ENCODE results near the gene TIRAP.
"Not testable (repeated sequence)": the region's sequence is repeated elsewhere in the genome, so short reads cannot be mapped to it uniquely, and the experiment has no call there.

The TIRAP gene

GRCh38 chr11:126290887-126291286, 8.0 kb downstream of the TIRAP start:
- no peak for DNase-seq

- DNase-seq = no peak
These were observed 10.8 kb downstream of the TIRAP start for GRCh38 chr11:126293726-126294125.

- no peak for DNase-seq
These were observed 14.1 kb downstream of the TIRAP start for GRCh38 chr11:126297004-126297403.

GRCh38 chr11:126303623-126304456, 20.9 kb downstream of the TIRAP start, which contains the start of gene DCPS:
TSS of gene DCPS (plus strand) at chr11:126304060. CDS start at chr11:126304081, 21 bp downstream.
- peak; percentile 91 for DNase-seq

GRCh38 chr11:126304457-126305075, 21.7 kb downstream of the TIRAP start:
- no peak for DNase-seq

GRCh38 chr11:126305699-126306098, 22.8 kb downstream of the TIRAP start:
- no peak for DNase-seq

GRCh38 chr11:126307706-126308105, 24.8 kb downstream of the TIRAP start:
- DNase-seq = no peak

GRCh38 chr11:126308271-126308671, 25.4 kb downstream of the TIRAP start:
- DNase-seq = no peak

- not testable (repeated sequence) for DNase-seq
These were observed 25.9 kb downstream of the TIRAP start for GRCh38 chr11:126308771-126309170.

- no peak for DNase-seq
These were observed 27.5 kb downstream of the TIRAP start for GRCh38 chr11:126310200-126310991.

- DNase-seq = no peak
These were observed 28.1 kb downstream of the TIRAP start for GRCh38 chr11:126310992-126311310.

GRCh38 chr11:126311401-126312291, 28.8 kb downstream of the TIRAP start:
- no peak for DNase-seq

GRCh38 chr11:126312961-126313360, 30.1 kb downstream of the TIRAP start:
- DNase-seq = no peak

- DNase-seq = no peak
These were observed 30.9 kb downstream of the TIRAP start for GRCh38 chr11:126313826-126314225.

- DNase-seq = no peak
These were observed 34.5 kb downstream of the TIRAP start for GRCh38 chr11:126317432-126317755.

- no peak for DNase-seq
These were observed 35.1 kb downstream of the TIRAP start for GRCh38 chr11:126317756-126318573.

- DNase-seq = no peak
These were observed 35.9 kb downstream of the TIRAP start for GRCh38 chr11:126318574-126319373.

GRCh38 chr11:126319374-126319740, 36.5 kb downstream of the TIRAP start:
- DNase-seq = no peak

- no peak for DNase-seq
These were observed 40.1 kb downstream of the TIRAP start for GRCh38 chr11:126322996-126323395.

GRCh38 chr11:126327281-126328000, 44.5 kb downstream of the TIRAP start:
- no peak for DNase-seq
